Measurements from ENCODE around the gene ATXN10.
A peak's percentile ranks its signal among the peaks of the same experiment; 100 is the strongest.
"Not testable (repeated sequence)": the region's sequence is repeated elsewhere in the genome, so short reads cannot be mapped to it uniquely, and the experiment has no call there.

ATXN10 gene

DNA sequence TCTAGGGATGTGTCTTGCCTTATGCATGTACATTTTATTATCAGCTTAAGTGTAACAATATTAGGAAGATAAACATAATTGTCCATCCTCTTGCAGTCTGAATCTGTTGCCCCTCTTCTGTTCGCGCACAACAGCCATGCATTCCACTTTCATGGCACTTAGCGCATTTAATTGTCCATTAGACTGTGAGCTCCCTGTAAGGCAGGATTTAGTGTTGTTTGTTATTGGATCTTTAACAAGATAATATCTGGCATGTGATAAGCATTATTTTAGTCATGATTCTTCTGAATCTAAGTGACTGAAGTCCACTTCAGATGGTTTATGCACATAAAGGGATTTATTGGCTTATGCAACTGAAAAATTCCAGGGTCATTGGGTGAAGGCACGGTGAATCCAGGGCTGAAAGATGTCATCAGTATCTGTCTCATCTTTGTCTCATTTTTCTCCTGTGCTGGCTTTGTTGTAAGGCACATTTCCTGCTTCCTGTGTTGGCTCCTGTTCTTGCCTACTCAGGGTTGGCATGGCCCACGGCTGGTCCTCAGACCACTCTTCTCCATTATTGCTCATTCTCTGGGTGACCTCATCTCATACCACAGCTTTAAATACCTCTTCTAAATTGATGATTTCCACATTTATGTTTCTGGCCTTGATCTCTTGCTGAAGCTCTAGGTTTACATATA is 37.6 kb downstream of the ATXN10 start:
- peak in 1 of 2 donors; percentile 3 for DNase-seq (ENCODE audit: low read depth in 2 of 2)

DNA sequence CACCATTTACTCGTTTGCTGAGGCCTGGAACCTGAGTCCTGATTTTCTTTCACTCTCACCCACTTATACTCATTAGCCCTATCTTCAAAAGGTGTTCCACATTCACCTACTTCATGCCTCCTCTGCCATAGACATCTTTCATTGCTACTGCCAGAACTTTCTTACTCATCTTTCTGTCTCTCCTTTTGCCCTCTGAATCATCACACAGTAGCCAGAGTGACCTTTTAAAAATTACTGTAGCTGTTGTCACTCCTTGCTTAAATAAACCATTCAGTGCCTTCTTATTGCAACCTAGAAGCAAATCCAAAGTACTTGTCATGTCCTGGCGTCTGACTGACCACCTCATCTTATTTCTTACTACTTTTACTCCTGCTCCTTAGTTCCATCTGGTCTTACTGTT is 38.2 kb downstream of the ATXN10 start:
- no peak for DNase-seq (ENCODE audit: low read depth in 2 of 2)

DNA sequence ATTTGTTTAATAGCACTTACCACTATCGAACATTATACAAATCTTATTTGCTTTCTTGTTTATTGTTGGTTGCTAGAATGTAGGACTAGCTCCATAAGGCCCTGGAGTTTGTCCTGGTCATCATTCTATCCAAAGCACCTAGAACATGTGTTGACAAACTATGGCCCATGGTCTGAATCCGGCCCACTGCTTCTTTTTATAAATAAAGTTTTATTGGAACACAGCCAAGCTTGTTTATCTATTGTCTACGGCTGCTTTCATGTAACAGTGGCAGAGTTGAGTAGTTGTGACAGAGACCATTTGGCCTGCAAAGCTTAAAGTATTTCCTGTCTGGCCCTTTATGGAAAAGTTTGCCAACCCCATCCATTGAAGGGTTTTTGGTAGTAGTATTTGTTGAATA is 38.8 kb downstream of the ATXN10 start:
- no peak for DNase-seq (ENCODE audit: low read depth in 2 of 2)

DNA sequence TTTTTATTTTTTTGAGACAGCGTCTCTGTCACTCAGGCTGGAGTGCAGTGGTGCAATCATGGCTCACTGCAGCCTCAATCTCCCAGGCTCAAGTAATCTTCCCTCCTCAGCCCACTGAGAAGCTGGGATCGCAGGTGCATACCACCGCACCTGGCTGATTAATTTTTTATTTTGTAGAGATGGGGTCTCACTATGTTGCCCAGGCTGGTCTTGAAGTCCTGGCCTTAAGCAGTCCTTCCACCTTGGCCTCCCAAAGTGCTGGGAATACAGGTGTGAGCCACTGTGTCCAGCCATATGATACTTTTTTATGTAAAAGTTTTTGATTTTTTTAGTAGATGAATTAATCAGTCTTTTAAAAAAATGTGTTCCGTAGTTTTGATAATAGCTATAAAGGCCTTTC is 42.8 kb downstream of the ATXN10 start:
- not testable (repeated sequence) for DNase-seq (ENCODE audit: low read depth in 2 of 2)

DNA sequence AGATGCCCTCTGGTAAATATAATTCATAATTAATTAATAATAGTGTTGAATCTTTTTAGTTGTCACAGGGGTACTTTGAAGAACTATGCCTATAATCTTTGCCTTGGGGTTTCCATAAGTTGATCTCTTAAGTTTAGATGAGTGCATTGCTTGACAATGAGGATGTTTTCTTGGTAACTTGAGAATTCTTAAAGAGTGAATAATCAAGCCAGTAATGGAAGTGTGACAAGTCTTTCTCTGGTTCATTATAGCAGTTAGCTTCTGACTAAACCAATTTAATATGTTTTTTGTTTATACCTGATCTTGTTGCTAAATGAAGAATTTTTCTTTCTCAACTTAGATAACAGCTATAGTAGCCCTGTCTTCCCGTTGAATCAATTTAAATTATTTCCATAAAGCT is 46.2 kb downstream of the ATXN10 start:
- no peak for DNase-seq (ENCODE audit: low read depth in 2 of 2)

DNA sequence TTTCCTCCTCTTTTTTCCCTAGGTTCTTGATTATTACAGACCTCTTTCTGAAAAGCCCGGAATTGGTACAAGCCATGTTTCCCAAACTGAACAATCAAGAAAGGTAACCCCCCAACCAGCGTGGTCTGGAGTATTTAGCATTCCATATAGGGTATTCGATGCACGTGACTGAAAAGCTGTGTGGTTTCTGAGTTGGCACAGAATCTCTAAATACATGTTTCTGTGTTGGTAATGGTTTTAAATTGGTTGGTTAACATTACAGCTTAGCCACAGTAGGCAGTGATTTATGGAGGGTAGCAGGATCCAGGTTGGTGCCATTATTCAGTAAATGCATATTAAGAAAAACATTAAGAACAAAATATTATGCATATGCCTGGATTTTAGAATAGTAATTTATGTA is 46.8 kb downstream of the ATXN10 start:
- no peak for DNase-seq (ENCODE audit: low read depth in 2 of 2)

DNA sequence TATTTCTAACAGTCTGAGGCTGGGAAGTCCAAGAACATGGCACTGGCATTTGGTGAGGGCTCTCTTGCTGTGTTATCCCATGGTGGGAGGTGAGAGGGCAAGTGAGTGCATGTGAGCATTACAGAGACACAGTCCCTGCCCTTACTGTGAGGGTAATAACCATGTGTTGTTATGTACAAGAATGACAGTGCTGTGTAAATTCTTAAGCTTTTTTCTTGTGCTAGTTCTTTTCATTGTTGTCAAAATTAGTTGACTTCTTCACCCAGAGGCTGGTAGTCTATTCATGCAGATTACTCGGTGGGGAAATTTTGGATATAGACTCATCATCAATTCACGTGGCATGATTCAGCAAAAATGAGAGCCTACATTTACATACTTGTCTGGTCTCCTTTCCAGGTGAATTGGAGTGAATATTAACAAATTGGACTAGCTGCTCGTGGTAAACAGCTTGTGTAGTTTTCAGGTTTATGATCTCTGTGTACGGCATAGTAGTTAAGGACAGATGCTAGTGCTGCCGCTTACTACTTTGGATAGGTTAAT is 49.3 kb downstream of the ATXN10 start:
- no peak for DNase-seq (ENCODE audit: low read depth in 2 of 2)

DNA sequence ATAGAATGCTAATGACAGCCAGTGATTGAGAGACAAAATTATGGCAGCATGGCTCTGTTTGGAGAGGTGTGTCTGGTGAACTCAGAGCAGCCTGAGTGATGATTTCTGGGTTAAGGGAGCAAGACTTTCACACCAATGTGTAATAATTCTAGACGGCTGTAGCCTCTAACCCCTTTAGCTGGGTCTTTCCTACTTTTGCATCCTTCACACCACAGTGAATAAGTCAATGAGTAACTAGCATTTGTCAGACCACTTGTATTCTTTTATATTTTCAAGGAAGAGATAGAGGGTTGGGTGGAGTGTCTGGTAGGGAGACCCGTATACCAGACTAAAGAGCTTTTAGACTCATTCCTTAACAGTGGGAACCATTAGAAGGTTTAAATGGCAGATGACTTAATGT is 50.4 kb downstream of the ATXN10 start:
- no peak for DNase-seq (ENCODE audit: low read depth in 2 of 2)

DNA sequence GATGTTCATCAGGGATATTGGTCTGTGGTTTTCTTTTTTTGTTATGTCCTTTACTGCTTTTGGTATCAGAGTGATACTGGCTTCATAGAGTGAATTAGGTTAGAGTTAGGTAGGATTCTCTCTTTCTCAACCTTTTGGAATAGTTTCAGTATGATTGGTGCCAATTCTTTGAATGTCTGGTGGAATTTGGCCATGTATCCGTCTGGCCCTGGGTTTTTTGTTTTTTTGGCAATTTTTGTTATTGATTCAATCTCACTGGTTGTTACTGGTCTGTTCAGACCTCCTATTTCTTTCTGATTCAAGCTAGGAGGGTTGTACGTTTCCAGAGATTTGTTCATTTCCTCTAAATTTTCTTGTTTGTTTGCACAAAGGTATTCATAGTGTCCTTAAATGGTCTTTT is 54.4 kb downstream of the ATXN10 start:
- no peak for DNase-seq (ENCODE audit: low read depth in 2 of 2)

DNA sequence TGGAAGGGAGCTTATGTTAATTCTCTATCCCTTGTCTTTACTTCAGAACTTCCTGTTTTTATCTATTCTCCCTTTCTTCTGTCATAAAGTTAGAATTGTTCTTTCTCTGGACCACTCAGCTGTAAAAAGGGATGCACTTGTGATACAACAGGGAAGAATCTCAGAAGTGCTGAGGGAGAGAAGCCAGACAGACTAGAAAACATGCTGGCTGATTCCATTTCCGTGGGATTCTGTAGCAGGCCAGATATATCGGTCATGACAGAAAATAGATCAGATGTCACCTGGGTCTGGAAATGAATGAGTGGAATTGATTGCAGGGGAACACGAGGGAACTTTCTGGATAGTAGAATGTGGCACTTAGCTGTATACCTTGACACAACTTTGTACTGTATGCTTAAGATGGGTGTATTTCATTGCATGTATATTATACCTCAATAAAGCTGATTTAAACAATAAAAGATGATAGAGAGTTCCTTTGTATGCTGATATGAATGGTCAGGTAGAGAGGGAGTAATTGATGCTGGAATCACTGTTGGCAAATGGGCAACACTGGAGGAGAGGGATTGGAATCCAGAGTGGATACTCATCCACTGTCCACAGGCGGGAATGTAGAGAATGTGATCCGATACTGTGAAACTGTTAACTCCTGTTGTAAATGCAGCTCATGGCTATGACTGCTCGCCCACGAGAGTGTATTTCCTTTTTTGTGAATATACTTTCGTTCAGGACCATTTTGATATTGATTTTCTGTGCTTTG is 59.6 kb downstream of the ATXN10 start:
- no peak for DNase-seq (ENCODE audit: low read depth in 2 of 2)

DNA sequence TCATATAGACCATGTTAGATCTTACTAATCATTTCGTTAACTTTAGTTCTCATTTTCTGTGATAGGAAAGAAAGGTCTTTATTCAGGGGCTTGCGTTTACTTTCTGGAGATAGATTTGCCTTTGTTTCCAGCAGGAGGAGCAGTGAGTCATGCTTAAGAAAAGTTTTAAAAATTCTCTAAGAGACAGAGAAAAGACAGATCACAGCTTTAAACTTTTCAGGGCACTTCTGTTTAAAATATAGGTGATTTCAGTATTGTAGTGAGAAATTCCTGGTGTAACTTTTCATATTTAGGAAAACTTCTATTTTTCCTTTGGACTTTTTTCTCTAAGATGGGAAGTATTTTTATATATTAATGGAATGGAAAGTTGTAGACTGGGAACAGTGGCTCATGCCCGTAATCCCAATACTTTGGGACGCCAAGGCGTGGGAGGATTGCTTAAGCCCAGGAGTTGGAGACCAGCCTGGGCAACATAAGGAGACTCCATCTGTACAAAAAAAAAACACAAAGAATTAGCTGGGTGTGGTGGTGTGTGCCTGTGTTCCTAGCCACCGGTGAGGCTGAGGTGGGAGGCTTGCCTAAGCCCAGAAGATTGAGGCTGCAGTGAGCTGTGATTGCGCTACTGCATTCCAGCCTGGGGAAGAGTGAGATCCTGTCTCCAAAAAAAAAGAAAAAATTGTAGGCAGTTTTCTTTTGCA is 60.3 kb downstream of the ATXN10 start:
- DNase-seq (ENCODE audit: low read depth in 2 of 2), result no peak

DNA sequence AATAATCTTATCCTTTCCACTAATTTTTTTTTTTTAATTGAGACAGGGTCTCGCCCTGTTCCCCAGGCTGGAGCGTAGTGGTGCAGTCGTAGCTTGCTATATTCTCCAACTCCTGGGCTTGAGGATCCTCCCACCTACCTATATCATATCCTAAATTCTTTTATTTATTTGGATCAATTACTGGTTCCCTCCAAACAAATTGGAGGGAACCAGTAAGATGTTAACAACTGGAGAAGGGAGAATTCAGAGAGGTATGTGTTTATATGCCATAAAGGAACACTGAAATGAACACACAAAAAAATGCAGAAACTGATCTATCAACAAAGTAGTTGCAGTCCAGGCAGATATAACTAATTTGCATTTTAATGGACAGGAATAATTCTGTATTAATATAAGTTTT is 63.6 kb downstream of the ATXN10 start:
- no peak for DNase-seq (ENCODE audit: low read depth in 2 of 2)

DNA sequence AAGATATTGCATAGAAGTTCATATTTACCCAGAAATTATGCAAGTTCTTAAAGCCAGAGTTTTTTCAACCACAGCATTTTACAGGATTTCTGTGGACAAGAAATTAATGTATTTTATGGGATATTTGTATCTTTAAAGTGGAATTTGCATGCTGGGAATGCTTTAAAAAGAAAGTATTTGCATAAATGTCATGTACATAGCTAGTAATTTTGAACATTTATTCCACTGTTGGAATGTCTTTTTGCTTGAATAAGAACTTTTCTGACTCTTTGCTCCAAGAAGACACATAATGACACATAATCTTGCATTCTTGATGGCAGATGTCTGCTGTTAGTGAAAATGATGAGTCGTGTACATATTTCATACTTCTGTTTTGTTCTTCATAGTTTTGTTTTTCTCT is 66.6 kb downstream of the ATXN10 start:
- no peak for DNase-seq (ENCODE audit: low read depth in 2 of 2)

DNA sequence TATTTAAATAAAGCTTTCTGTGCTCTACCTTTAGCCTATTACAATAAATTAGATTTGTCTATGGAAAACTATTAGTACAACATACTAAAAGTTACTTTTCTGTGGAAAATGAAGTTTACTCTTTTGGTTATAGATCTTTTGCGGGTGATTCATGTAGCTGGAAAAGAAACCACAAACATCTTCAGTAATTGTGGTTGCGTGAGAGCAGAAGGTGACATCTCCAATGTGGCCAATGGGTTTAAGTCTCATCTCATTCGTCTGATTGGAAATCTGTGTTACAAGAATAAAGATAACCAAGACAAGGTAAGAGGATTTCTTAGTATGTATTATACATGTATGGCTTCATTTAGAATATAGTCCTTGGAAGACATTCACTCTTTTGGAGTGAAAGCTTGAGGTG is 68.6 kb downstream of the ATXN10 start:
- no peak for DNase-seq (ENCODE audit: low read depth in 2 of 2)

DNA sequence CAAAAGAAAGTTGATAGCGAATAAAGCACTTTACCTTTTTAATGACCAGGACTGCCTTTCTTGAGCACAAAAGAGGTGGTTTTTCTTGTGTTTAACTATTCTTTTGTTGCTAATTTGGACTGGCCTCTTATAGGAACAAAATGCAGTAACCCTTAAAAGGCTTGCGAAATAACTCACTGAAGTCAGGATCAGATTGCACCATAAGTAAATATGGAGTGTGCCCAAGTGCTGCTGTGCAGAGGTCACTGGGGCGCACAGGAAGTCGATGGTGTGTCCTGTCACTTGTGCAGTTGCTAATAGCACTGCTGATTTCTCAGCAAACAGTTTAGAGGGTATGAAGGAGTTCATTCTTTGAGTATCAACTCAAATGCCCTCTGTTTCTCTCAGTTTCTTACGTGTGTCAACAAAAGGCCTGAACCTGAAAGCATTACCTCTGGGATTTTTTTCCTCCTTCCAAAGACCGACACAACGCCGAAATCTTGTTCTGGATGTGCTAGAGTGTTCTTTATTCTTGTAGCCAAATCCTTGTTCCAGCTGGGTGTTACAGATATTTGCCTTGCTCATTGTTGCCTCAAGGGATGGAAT is 71.3 kb downstream of the ATXN10 start:
- DNase-seq (ENCODE audit: low read depth in 2 of 2), result no peak

DNA sequence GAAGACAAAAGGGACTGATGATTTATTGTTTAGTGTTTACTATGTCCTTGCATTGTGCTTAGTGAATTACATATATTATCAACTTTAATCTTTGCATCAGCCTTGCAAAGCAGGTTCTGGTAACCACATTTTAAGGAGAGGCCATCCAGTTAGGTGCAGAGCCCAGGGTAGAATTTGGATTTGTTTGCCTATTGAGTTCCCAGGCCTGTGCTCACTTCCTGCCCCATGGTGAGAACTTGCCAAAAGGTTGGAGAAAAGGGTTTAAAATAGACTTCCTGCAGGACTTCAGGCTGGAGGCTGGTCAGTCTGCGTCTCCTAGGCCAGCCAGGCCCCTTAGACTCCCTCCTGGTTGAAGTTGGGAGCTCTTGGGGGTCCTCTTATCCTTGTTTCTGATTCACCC is 72.1 kb downstream of the ATXN10 start:
- no peak for DNase-seq (ENCODE audit: low read depth in 2 of 2)

DNA sequence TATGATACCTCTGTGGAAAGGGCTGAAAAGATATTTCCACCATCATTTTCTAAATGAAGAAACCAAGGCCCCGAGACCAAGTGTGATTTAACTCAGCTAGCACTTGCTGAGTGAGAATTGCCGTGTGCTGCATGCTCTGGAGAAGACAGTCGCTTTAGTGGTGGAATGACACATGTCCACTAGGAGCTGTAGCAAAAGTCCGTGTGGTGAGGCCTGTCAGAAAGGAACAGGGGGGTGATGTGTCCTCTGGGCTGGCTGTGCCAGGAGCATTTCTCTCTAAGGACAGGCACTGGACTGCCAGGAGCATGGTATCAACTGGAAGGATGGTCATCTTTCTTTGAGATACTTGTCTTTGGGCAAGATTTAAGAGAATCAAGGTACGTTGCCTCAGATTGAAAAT is 72.8 kb downstream of the ATXN10 start:
- DNase-seq (ENCODE audit: low read depth in 2 of 2), result no peak

DNA sequence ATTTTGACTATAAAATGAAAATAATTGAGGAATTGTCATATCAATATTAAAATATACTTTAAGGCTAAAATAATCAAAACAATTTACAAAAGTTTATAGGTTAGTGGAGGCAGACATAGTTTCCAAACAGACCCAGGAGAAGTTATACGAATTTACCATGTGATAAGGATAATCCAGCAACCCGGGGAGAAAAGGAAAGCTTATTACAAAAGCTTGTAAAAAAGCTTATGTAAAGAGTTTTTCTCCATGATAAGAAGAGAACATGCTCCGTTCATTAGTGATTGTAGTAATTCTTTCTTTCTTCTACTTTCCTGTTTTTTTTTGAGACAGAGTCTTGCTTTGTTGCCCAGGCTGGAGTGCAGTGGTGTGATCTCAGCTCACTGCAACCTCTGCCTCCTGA is 79.0 kb downstream of the ATXN10 start:
- DNase-seq (ENCODE audit: low read depth in 2 of 2), result no peak

DNA sequence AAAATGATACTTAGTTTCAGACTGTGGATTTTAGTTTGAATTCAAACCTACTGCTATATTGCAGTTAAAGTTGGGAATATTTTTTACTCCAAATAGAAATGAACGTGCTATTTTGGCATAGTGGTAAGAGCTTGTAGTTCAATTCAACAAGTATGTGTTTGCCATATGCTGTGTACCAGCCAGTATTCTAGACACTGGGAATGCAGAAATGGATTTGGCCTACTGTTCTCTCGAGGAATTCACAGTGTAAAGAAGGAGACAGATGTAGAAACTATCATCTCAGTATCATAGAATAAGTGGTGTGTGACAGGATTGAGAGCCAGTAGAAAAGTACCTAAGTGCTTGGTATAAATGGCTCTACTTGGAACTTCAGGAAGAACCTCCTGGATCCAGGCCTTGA is 80.4 kb downstream of the ATXN10 start:
- no peak for DNase-seq (ENCODE audit: low read depth in 2 of 2)

DNA sequence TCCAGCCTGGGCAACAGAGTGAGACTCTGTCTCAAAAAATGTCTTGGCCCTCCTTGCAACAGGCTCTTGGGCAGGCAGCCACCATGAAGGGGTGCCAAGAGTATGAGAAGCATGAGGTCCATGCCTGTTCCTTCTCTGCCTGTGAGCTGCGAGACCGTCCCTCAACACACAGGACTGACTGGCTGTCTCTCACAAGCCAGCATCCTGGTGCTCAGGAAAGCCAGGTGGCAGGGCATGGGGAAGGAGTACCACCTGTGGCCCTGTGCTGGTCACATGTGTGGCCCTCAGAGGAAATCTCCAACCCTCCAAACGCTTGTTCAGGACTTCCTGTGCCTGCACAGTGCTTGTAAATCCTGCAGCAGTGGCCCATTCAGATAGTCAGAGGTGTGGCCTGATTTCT is 83.2 kb downstream of the ATXN10 start:
- DNase-seq (ENCODE audit: low read depth in 2 of 2), result no peak

DNA sequence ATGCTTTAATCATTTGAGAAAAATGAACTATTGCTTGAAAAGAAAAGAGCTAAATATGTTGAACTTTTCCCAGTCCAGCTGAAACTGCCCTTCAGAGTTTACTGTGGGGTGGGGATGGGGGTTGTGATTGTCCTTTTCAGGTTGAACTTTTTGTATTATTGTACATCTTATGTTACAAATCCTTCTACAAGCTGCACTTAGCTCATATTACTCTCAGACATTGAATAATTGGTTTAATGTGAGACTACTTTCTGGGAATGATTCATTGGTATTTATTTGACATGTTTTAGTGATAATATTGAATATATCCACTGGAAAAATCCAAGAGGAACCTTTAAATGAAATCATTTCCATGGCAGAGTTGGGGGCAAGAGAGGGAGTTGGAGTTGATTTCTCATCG is 84.9 kb downstream of the ATXN10 start:
- DNase-seq (ENCODE audit: low read depth in 2 of 2), result no peak

DNA sequence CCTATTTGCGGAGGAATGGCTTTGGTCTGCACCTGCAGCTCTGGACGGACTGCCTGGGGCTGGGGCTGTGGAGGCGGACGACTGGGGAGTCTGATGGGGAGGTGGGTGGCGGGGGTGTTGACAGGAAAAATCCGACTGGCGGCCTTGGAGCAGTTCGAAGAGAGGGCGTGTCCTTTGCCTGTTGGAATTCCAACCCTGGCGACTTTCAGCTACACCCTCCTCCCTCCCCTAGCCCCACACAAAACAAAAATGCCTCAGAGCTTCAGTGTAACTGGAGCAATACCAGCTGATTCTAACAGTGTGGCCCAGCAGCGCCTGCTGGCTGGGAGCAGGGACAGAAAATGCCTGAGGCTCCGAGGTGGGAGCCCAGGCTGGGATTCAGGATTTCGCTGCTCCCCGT is 85.4 kb downstream of the ATXN10 start:
- no peak for DNase-seq (ENCODE audit: low read depth in 2 of 2)

Data from stimulated activated CD8-positive, alpha-beta memory T cell treated with anti-CD3 and anti-CD28 coated beads, Interleukin-15, amount 100 ng/mL, for 48 hours (primary cell).